Osteoblast (primary cell): ENCODE measurements around the gene DDX24. TPM values are rescaled to one million over a fixed set of nuclear protein-coding genes. Genes with fewer than 3 reads are reported as not detected.

Experiments
- DNase-seq: peaks from one replicate; pipeline ENCODE4 v3.0.0; 2011; ENCODE audit warnings: low spot score, mixed read lengths; ENCODE audit not compliant: insufficient read length; ENCODE audit errors: missing footprints
- H2AFZ ChIP-seq: 2 replicates; pipeline ENCODE4 v1.6.0; 2011; ENCODE audit warnings: mild to moderate bottlenecking, low read length
- H3K27ac ChIP-seq: 2 replicates; pipeline ENCODE4 v1.5.1; 2011; ENCODE audit warnings: mild to moderate bottlenecking, low read depth, low read length, moderate library complexity
- H3K27me3 ChIP-seq: 2 replicates; pipeline ENCODE4 v1.6.0; 2012; ENCODE audit warnings: mild to moderate bottlenecking, control low read depth, inconsistent platforms, low read length, moderate library complexity; ENCODE audit not compliant: insufficient read depth
- H3K36me3 ChIP-seq: 2 replicates; pipeline ENCODE4 v1.5.1; 2011; ENCODE audit warnings: mild to moderate bottlenecking, low read length, control low read depth, moderate library complexity; ENCODE audit not compliant: insufficient read depth
- H3K4me1 ChIP-seq: 2 replicates; pipeline ENCODE4 v1.5.1; 2011; ENCODE audit warnings: mild to moderate bottlenecking, low read length, control low read depth, moderate library complexity; ENCODE audit not compliant: insufficient read depth
- H3K4me2 ChIP-seq: 2 replicates; pipeline ENCODE4 v1.6.0; 2011; ENCODE audit warnings: mild to moderate bottlenecking, low read length; ENCODE audit not compliant: insufficient read depth
- H3K4me3 ChIP-seq: fragments of 200-600 bp; sonication (generic); 3 replicates; pipeline ENCODE4 v1.5.1; 2012; ENCODE audit warnings: mild to moderate bottlenecking, low read length, inconsistent platforms; ENCODE audit not compliant: insufficient read depth
- H3K79me2 ChIP-seq: 2 replicates; pipeline ENCODE4 v1.6.0; 2012; ENCODE audit warnings: mild to moderate bottlenecking, low read length, control low read depth, inconsistent platforms; ENCODE audit not compliant: insufficient read depth
- H3K9me3 ChIP-seq: 2 replicates; pipeline ENCODE4 v1.5.1; 2011; ENCODE audit warnings: low read depth, low read length, control low read depth
- H4K20me1 ChIP-seq: 2 replicates; pipeline ENCODE4 v1.6.0; 2012; ENCODE audit warnings: mild to moderate bottlenecking, low read length, control low read depth; ENCODE audit not compliant: insufficient read depth
- CTCF ChIP-seq: IDR thresholded peaks from 2 replicates; pipeline ENCODE4 v1.5.1; 2011; ENCODE audit warnings: mild to moderate bottlenecking, low read depth, low read length, moderate library complexity; ENCODE audit errors: extremely low read depth
- total RNA-seq: library from RNA; depleted of rRNA; stranded (reverse); fragments of >200 nt; gene quantifications from 2 replicates; pipeline ENCODE4 v1.2.3, GENCODE V29; 2012

Gene DDX24
- total RNA-seq, 1 donor: 134 TPM

GRCh38 chr14:94052199-94052598, 28.8 kb downstream of the DDX24 start:
- no peak for TF ChIP-seq CTCF
- Histone ChIP-seq H3K4me3 (no peak overlapping the region), H2AFZ (no peak overlapping the region), H3K4me2 (no peak overlapping the region), H3K27me3 (no peaks in the 10 kb centered on the region), H3K9me3 (no peaks in the 10 kb centered on the region), H3K4me1 (no peaks in the 10 kb centered on the region), H3K27ac (no peak overlapping the region), H3K79me2 (no peaks in the 10 kb centered on the region), H3K36me3 (peaks cover 90% of the 10 kb centered on the region), H4K20me1 (peaks cover 20% of the 10 kb centered on the region)
- DNase-seq: no peak

GRCh38 chr14:94051779-94052178, 29.2 kb downstream of the DDX24 start:
- H3K36me3 ChIP-seq: peaks cover 91% of the 10 kb centered on the region
- H3K4me1 ChIP-seq: no peaks in the 10 kb centered on the region
- no peaks in the 10 kb centered on the region for H3K79me2 ChIP-seq
- H3K4me3 ChIP-seq: no peak overlapping the region
- H3K9me3 ChIP-seq: no peaks in the 10 kb centered on the region
- no peak for TF ChIP-seq CTCF
- no peak overlapping the region for H2AFZ ChIP-seq
- no peak for DNase-seq
- peaks cover 20% of the 10 kb centered on the region for H4K20me1 ChIP-seq
- no peak overlapping the region for H3K4me2 ChIP-seq
- no peaks in the 10 kb centered on the region for H3K27me3 ChIP-seq
- no peak overlapping the region for H3K27ac ChIP-seq

- no peak overlapping the region for H3K4me2 ChIP-seq
- no peaks in the 10 kb centered on the region for H3K27me3 ChIP-seq
- H3K79me2 ChIP-seq: no peaks in the 10 kb centered on the region
- no peak for DNase-seq
- H3K36me3 ChIP-seq: peaks cover 88% of the 10 kb centered on the region
- H3K9me3 ChIP-seq: no peaks in the 10 kb centered on the region
- H2AFZ ChIP-seq: no peak overlapping the region
- H3K4me1 ChIP-seq: no peaks in the 10 kb centered on the region
- no peak overlapping the region for H3K4me3 ChIP-seq
- TF ChIP-seq CTCF: peak; percentile 57
- H3K27ac ChIP-seq: no peak overlapping the region
- H4K20me1 ChIP-seq: peaks cover 20% of the 10 kb centered on the region
These were observed 29.9 kb downstream of the DDX24 start for GRCh38 chr14:94051115-94051514.

GRCh38 chr14:94050231-94050880, 30.6 kb downstream of the DDX24 start:
- Histone ChIP-seq H3K9me3 (no peaks in the 10 kb centered on the region), H2AFZ (no peak overlapping the region), H3K36me3 (peaks cover 88% of the 10 kb centered on the region), H4K20me1 (peaks cover 20% of the 10 kb centered on the region), H3K4me2 (no peak overlapping the region), H3K27ac (no peak overlapping the region), H3K4me3 (no peak overlapping the region), H3K4me1 (no peaks in the 10 kb centered on the region), H3K79me2 (no peaks in the 10 kb centered on the region), H3K27me3 (no peaks in the 10 kb centered on the region)
- no peak for TF ChIP-seq CTCF
- no peak for DNase-seq
